Nephron progenitor cell (in vitro differentiated cells): Measurements from ENCODE around the gene FAM118A.

Experiments used
- DNase-seq: peaks from one replicate; pipeline ENCODE4 v3.0.0; 2021
- H3K27ac Mint-ChIP-seq: 2 replicates; pipeline ENCODE4 v1.8.0; 2021; ENCODE audit warnings: mild to moderate bottlenecking, moderate library complexity, mixed read lengths
- H3K27me3 Mint-ChIP-seq: 2 replicates; pipeline ENCODE4 v1.8.0; 2021; ENCODE audit warnings: mild to moderate bottlenecking, low read depth, mixed read lengths; ENCODE audit not compliant: poor library complexity
- H3K36me3 Mint-ChIP-seq: 2 replicates; pipeline ENCODE4 v1.8.0; 2021; ENCODE audit warnings: low read depth, mixed read lengths
- H3K4me1 Mint-ChIP-seq: 2 replicates; pipeline ENCODE4 v1.8.0; 2021; ENCODE audit warnings: mixed read lengths
- H3K4me3 Mint-ChIP-seq: 2 replicates; pipeline ENCODE4 v1.8.0; 2021; ENCODE audit warnings: mild to moderate bottlenecking, moderate library complexity, mixed read lengths
- H3K9me3 Mint-ChIP-seq: 2 replicates; pipeline ENCODE4 v1.8.0; 2021; ENCODE audit warnings: mild to moderate bottlenecking, moderate library complexity, mixed read lengths
- CTCF ChIP-seq: fragments of 200-600 bp; sonication (generic); IDR thresholded peaks from 2 replicates; pipeline ENCODE4 v1.5.0; 2021; ENCODE audit warnings: antibody characterized with exemption

The FAM118A gene

GRCh38 chr22:45328822-45329529, 19.2 kb downstream of the FAM118A start:
- DNase-seq: no peak
- Mint-ChIP-seq H3K27me3 (no peaks in the 10 kb centered on the region), H3K4me3 (no peak overlapping the region), H3K9me3 (no peaks in the 10 kb centered on the region), H3K4me1 (no peaks in the 10 kb centered on the region), H3K27ac (peak overlapping the region; percentile 47), H3K36me3 (peaks cover 48% of the 10 kb centered on the region)
- TF ChIP-seq CTCF: no peak

- Mint-ChIP-seq H3K9me3 (no peaks in the 10 kb centered on the region), H3K4me1 (no peaks in the 10 kb centered on the region), H3K4me3 (no peak overlapping the region), H3K27me3 (no peaks in the 10 kb centered on the region), H3K27ac (peak overlapping the region; percentile 47), H3K36me3 (peaks cover 44% of the 10 kb centered on the region)
- TF ChIP-seq CTCF: no peak
- no peak for DNase-seq
These were observed 19.8 kb downstream of the FAM118A start for GRCh38 chr22:45329530-45329936.

GRCh38 chr22:45330548-45330947, 20.8 kb downstream of the FAM118A start:
- DNase-seq: no peak
- no peak for TF ChIP-seq CTCF
- Mint-ChIP-seq H3K9me3 (no peaks in the 10 kb centered on the region), H3K36me3 (peaks cover 42% of the 10 kb centered on the region), H3K4me1 (peaks cover 7% of the 10 kb centered on the region), H3K4me3 (no peak overlapping the region), H3K27ac (no peak overlapping the region), H3K27me3 (peaks cover 4% of the 10 kb centered on the region)

GRCh38 chr22:45331486-45331885, 21.8 kb downstream of the FAM118A start:
- peaks cover 4% of the 10 kb centered on the region for H3K27me3 Mint-ChIP-seq
- H3K4me3 Mint-ChIP-seq: no peak overlapping the region
- H3K27ac Mint-ChIP-seq: no peak overlapping the region
- peaks cover 42% of the 10 kb centered on the region for H3K36me3 Mint-ChIP-seq
- TF ChIP-seq CTCF: no peak
- H3K9me3 Mint-ChIP-seq: no peaks in the 10 kb centered on the region
- DNase-seq: no peak
- H3K4me1 Mint-ChIP-seq: peaks cover 15% of the 10 kb centered on the region

GRCh38 chr22:45332001-45332400, 22.3 kb downstream of the FAM118A start:
- Mint-ChIP-seq H3K9me3 (no peaks in the 10 kb centered on the region), H3K27me3 (peaks cover 6% of the 10 kb centered on the region), H3K27ac (no peak overlapping the region), H3K4me1 (peaks cover 21% of the 10 kb centered on the region), H3K4me3 (no peak overlapping the region), H3K36me3 (peaks cover 47% of the 10 kb centered on the region)
- DNase-seq: no peak
- TF ChIP-seq CTCF: no peak

- TF ChIP-seq CTCF: no peak
- Mint-ChIP-seq H3K4me3 (no peak overlapping the region), H3K9me3 (no peaks in the 10 kb centered on the region), H3K27ac (no peak overlapping the region), H3K27me3 (peaks cover 9% of the 10 kb centered on the region), H3K4me1 (peaks cover 33% of the 10 kb centered on the region), H3K36me3 (peaks cover 48% of the 10 kb centered on the region)
- DNase-seq: no peak
These were observed 24.3 kb downstream of the FAM118A start for GRCh38 chr22:45334068-45334467.
